Astrocyte (in vitro differentiated cells and primary cell): Measurements from ENCODE around the gene MAML2.

Source experiments
- CTCF ChIP-seq: IDR thresholded peaks from 2 replicates; pipeline ENCODE4 v1.5.1; 2011; ENCODE audit warnings: low read depth, mild to moderate bottlenecking, inconsistent platforms, low read length, moderate library complexity; ENCODE audit not compliant: insufficient read depth
- EZH2 ChIP-seq: IDR thresholded peaks from 2 replicates; pipeline ENCODE4 v1.6.1; 2012; ENCODE audit warnings: mild to moderate bottlenecking, low read length, inconsistent platforms; ENCODE audit not compliant: insufficient read depth

GRCh38 chr11:96218901-96219300 is 124.1 kb downstream of the MAML2 start:
- TF ChIP-seq CTCF (no peak), EZH2 (no peak)
